ENCODE results near the gene TBC1D16.
"Not testable (repeated sequence)": the region's sequence is repeated elsewhere in the genome, so short reads cannot be mapped to it uniquely, and the experiment has no call there.

The TBC1D16 gene

GRCh38 chr17:79996291-79996690, 39.4 kb downstream of the TBC1D16 start:
- no peak for DNase-seq (ENCODE audit: low read depth)
- H3K4me3 ChIP-seq (ENCODE audit: low read depth, low read length): no peak overlapping the region
- no peak for TF ChIP-seq CTCF (IDR thresholded peaks at IDR 0.05; ENCODE audit: insufficient read depth, low read depth, low read length, missing control alignments)

GRCh38 chr17:79995696-79996095, 40.0 kb downstream of the TBC1D16 start:
- no peak for DNase-seq (ENCODE audit: low read depth)
- TF ChIP-seq CTCF (IDR thresholded peaks at IDR 0.05; ENCODE audit: insufficient read depth, low read depth, low read length, missing control alignments): no peak
- no peak overlapping the region for H3K4me3 ChIP-seq (ENCODE audit: low read depth, low read length)

GRCh38 chr17:79994602-79995001, 41.1 kb downstream of the TBC1D16 start:
- H3K4me3 ChIP-seq (ENCODE audit: low read depth, low read length): no peak overlapping the region
- no peak for TF ChIP-seq CTCF (IDR thresholded peaks at IDR 0.05; ENCODE audit: insufficient read depth, low read depth, low read length, missing control alignments)
- DNase-seq (ENCODE audit: low read depth): no peak

GRCh38 chr17:79994228-79994569, 41.5 kb downstream of the TBC1D16 start:
- not testable (repeated sequence) for DNase-seq (ENCODE audit: low read depth); H3K4me3 ChIP-seq (ENCODE audit: low read depth, low read length)

GRCh38 chr17:79993390-79994227, 42.1 kb downstream of the TBC1D16 start:
- peak; percentile 45 for DNase-seq (ENCODE audit: low read depth)
- no peak for TF ChIP-seq CTCF (IDR thresholded peaks at IDR 0.05; ENCODE audit: insufficient read depth, low read depth, low read length, missing control alignments)
- H3K4me3 ChIP-seq (ENCODE audit: low read depth, low read length): no peak overlapping the region

DNA sequence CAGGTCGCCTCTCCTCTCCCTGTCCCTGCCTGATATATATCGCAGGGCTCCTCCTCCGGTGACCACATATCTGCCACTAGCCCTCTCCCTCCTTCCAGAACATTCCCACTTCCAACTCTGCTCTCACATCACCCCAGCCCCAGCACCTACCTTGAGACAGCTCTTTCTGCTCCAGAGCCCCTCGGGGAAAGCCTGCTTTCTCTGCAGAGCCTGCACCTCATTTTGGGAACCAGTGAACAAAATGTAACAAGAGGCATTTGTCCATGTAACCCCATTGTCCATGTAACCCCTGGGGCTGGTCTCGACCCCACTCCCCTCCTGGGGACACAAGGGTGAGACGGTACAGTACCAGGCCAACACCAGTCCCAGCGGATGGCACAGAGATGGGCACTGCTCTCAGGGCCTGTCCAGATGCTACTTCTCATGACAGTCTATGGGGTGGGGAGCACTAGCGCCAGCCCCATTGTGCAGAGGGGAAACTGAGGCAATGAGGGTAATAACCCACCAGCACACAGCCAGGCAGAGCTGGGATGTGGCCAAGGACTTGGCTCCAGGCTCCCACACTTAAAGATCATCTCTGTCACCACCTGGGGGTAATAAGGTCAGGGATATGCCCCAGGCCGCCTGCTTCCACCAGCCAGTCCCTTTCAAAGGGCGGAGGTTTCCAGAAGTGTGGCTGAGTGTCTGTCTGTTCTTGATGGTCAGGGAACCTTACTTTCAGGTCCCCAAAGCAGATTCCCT, 42.9 kb downstream of the TBC1D16 start:
- DNase-seq (ENCODE audit: low read depth): no peak
- TF ChIP-seq CTCF (IDR thresholded peaks at IDR 0.05; ENCODE audit: insufficient read depth, low read depth, low read length, missing control alignments): no peak
- H3K4me3 ChIP-seq (ENCODE audit: low read depth, low read length): no peak overlapping the region

DNA sequence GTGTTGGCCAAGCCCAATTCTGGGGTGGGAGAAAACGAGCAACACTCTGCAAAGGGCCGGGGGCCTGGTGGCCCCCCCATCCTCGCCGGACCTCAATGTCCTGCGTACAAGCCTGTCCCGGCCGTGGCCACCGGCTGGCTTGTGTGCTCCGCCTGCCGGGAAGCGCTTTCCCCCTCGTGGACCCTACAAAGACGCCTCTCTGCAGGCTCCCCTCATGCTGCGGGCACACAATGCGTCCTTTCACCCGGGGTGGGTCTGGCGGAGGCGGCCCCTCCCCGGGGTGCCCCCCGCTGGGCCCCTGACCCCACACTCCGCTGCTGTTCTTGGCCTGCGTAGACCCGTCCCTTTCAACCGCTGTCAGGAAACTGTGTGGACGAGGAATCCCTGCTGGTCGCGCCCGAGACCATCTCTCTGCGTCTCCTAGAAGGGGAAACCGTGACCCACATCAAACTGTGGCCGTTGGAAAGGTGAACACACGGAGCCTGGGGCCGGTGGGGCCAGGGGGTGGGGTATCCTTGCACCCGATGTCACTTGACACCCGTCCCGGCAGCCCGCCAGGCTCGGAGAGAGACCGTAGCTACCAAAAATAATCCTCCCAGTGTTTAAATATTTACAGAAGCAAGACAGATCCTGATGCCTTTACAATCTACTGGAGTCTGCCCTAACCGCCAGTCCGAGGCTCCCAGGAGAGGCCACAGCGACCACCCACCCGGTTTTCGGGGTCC, 43.6 kb downstream of the TBC1D16 start:
- no peak for DNase-seq (ENCODE audit: low read depth)
- TF ChIP-seq CTCF (IDR thresholded peaks at IDR 0.05; ENCODE audit: insufficient read depth, low read depth, low read length, missing control alignments): no peak
- H3K4me3 ChIP-seq (ENCODE audit: low read depth, low read length): no peak overlapping the region
